ENCODE measurements around the gene ZBED3. TPM values are rescaled to one million over a fixed set of nuclear protein-coding genes. Genes with fewer than 3 reads are reported as not detected.
"Not testable (repeated sequence)": the region's sequence is repeated elsewhere in the genome, so short reads cannot be mapped to it uniquely, and the experiment has no call there.

The ZBED3 gene
- total RNA-seq, 1 donor from 2014 or later = 15.8 TPM

DNA sequence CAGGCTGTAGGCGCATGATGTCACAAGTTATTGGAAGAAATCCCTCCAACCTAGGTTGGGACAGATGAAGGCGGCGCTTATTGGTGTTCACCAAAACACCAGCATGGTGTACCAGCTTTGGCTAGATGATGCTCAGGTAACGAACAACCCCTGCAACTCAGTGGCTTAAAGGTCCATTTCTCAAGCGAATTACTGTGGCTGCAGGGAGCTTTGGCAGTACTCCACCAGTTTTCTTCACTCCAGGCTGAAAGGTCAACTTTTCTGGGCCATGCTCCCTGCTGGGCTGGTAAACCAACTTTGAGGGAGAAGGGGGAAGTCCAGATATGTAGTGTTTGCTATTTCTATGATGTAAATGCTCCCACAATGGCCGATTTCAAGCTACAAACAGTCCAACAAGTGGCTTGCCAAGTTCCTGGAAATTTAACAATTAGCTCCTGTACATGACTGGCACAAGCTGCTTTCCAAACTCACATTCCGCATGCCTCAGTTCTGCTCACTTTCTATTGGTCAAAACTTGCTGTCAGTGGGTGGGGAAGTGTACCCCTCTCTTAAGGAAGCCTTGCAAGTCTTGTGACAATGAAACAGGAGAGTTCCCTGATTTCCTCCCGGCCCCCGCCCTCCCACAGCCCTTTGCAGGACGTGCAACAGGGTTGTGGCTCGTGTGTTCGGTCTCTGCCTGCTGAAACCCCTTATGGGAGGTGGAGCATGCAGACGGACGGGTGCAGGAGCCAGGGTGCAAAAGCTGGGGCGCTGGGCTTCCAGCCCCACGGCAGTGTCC, 588 bp upstream of the ZBED3 start:
- DNase-seq (ENCODE audit: low spot score) = no peak
- TF ChIP-seq CTCF (IDR thresholded peaks at IDR 0.05) = no peak
- Mint-ChIP-seq H3K27me3 (ENCODE audit: low read depth) (no peaks in the 10 kb centered on the region), H3K4me3 (ENCODE audit: unreplicated experiment) (peak overlapping the region; percentile 89), H3K27ac (ENCODE audit: unreplicated experiment) (peak overlapping the region; percentile 99), H3K4me1 (ENCODE audit: low read depth) (peaks cover 33% of the 10 kb centered on the region), H3K9me3 (ENCODE audit: low read depth) (no peaks in the 10 kb centered on the region), H3K36me3 (ENCODE audit: low read depth) (peaks cover 6% of the 10 kb centered on the region)

DNA sequence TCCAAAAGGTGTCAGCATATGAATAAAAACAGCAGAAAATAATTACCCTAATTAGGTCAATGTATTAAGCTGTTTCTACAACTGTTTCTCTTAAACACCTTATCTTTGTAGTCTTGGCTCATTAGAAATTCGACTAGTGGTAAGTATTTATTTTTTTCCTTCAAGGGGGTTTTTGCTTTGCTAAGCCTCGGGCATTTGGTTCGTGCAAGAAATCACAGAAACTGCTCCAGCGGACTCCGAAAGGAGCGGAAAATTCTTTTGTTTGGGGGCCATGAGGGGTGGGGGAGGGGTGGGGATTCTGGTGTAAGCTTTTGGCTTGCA, 757 bp downstream of the ZBED3 start:
- DNase-seq (ENCODE audit: low spot score) = no peak
- no peak for TF ChIP-seq CTCF (IDR thresholded peaks at IDR 0.05)
- H3K4me1 Mint-ChIP-seq (ENCODE audit: low read depth) = peaks cover 33% of the 10 kb centered on the region
- peak overlapping the region; percentile 100 for H3K27ac Mint-ChIP-seq (ENCODE audit: unreplicated experiment)
- H3K27me3 Mint-ChIP-seq (ENCODE audit: low read depth) = no peaks in the 10 kb centered on the region
- H3K36me3 Mint-ChIP-seq (ENCODE audit: low read depth) = peaks cover 10% of the 10 kb centered on the region
- H3K4me3 Mint-ChIP-seq (ENCODE audit: unreplicated experiment) = peak overlapping the region; percentile 89
- no peaks in the 10 kb centered on the region for H3K9me3 Mint-ChIP-seq (ENCODE audit: low read depth)

GRCh38 chr5:77083088-77083487, 4.0 kb downstream of the ZBED3 start:
- Mint-ChIP-seq H3K27me3 (ENCODE audit: low read depth) (no peaks in the 10 kb centered on the region), H3K4me3 (ENCODE audit: unreplicated experiment) (no peak overlapping the region), H3K36me3 (ENCODE audit: low read depth) (peaks cover 8% of the 10 kb centered on the region), H3K4me1 (ENCODE audit: low read depth) (peaks cover 28% of the 10 kb centered on the region), H3K9me3 (ENCODE audit: low read depth) (no peaks in the 10 kb centered on the region), H3K27ac (ENCODE audit: unreplicated experiment) (no peak overlapping the region)
- no peak for DNase-seq (ENCODE audit: low spot score)
- no peak for TF ChIP-seq CTCF (IDR thresholded peaks at IDR 0.05)

- H3K27me3 Mint-ChIP-seq (ENCODE audit: low read depth) = no peaks in the 10 kb centered on the region
- H3K4me1 Mint-ChIP-seq (ENCODE audit: low read depth) = peaks cover 25% of the 10 kb centered on the region
- no peak for DNase-seq (ENCODE audit: low spot score)
- H3K36me3 Mint-ChIP-seq (ENCODE audit: low read depth) = peaks cover 8% of the 10 kb centered on the region
- no peak for TF ChIP-seq CTCF (IDR thresholded peaks at IDR 0.05)
- H3K4me3 Mint-ChIP-seq (ENCODE audit: unreplicated experiment) = no peak overlapping the region
- no peak overlapping the region for H3K27ac Mint-ChIP-seq (ENCODE audit: unreplicated experiment)
- no peaks in the 10 kb centered on the region for H3K9me3 Mint-ChIP-seq (ENCODE audit: low read depth)
These were observed 4.8 kb downstream of the ZBED3 start for GRCh38 chr5:77082280-77082679.

GRCh38 chr5:77080905-77081304, 6.2 kb downstream of the ZBED3 start:
- no peak for TF ChIP-seq CTCF (IDR thresholded peaks at IDR 0.05)
- H3K36me3 Mint-ChIP-seq (ENCODE audit: low read depth) = peaks cover 8% of the 10 kb centered on the region
- H3K9me3 Mint-ChIP-seq (ENCODE audit: low read depth) = no peaks in the 10 kb centered on the region
- H3K4me1 Mint-ChIP-seq (ENCODE audit: low read depth) = peaks cover 22% of the 10 kb centered on the region
- no peak for DNase-seq (ENCODE audit: low spot score)
- H3K4me3 Mint-ChIP-seq (ENCODE audit: unreplicated experiment) = no peak overlapping the region
- H3K27me3 Mint-ChIP-seq (ENCODE audit: low read depth) = no peaks in the 10 kb centered on the region
- no peak overlapping the region for H3K27ac Mint-ChIP-seq (ENCODE audit: unreplicated experiment)

- H3K4me3 Mint-ChIP-seq (ENCODE audit: unreplicated experiment); H3K9me3 Mint-ChIP-seq (ENCODE audit: low read depth); H3K27ac Mint-ChIP-seq (ENCODE audit: unreplicated experiment); H3K27me3 Mint-ChIP-seq (ENCODE audit: low read depth); DNase-seq (ENCODE audit: low spot score); H3K36me3 Mint-ChIP-seq (ENCODE audit: low read depth): not testable (repeated sequence)
- peaks cover 18% of the 10 kb centered on the region for H3K4me1 Mint-ChIP-seq (ENCODE audit: low read depth)
These were observed 6.6 kb downstream of the ZBED3 start for GRCh38 chr5:77080479-77080878.

Measured in chondrocyte (in vitro differentiated cells).